HG03159 (cell line): Measurements from ENCODE around the gene BTBD9.

Experiments used
- ATAC-seq: cut with Tn5 transposase; IDR thresholded peaks from one replicate; pipeline ENCODE4 v1.9.1; 2021; ENCODE audit warnings: mild to moderate bottlenecking, moderate library complexity; ENCODE audit not compliant: unreplicated experiment

The BTBD9 gene

GRCh38 chr6:38639498-38640215 lies at the start of gene BTBD9:
TSS of gene BTBD9 (minus strand) at chr6:38639929.
- ATAC-seq: peak; percentile 77

- ATAC-seq: no peak
These were observed 48.9 kb upstream of the BTBD9 start for GRCh38 chr6:38688579-38689087.

GRCh38 chr6:38687549-38687948 lies 47.8 kb upstream of the BTBD9 start:
- ATAC-seq: no peak

GRCh38 chr6:38687043-38687353 lies 47.3 kb upstream of the BTBD9 start:
- no peak for ATAC-seq

GRCh38 chr6:38686270-38687042 lies 46.7 kb upstream of the BTBD9 start:
- ATAC-seq: no peak

GRCh38 chr6:38684904-38685303 lies 45.2 kb upstream of the BTBD9 start:
- no peak for ATAC-seq

- ATAC-seq: no peak
These were observed 44.5 kb upstream of the BTBD9 start for GRCh38 chr6:38684237-38684636.

- no peak for ATAC-seq
These were observed 42.1 kb upstream of the BTBD9 start for GRCh38 chr6:38681850-38682249.

GRCh38 chr6:38679668-38680067 lies 39.9 kb upstream of the BTBD9 start:
- no peak for ATAC-seq

GRCh38 chr6:38678178-38678760 lies 38.5 kb upstream of the BTBD9 start:
- no peak for ATAC-seq

GRCh38 chr6:38676974-38677544 lies 37.3 kb upstream of the BTBD9 start:
- ATAC-seq: no peak

GRCh38 chr6:38676236-38676973 lies 36.7 kb upstream of the BTBD9 start:
- no peak for ATAC-seq

GRCh38 chr6:38673397-38674165 lies 33.9 kb upstream of the BTBD9 start:
- no peak for ATAC-seq

- no peak for ATAC-seq
These were observed 32.2 kb upstream of the BTBD9 start for GRCh38 chr6:38671885-38672467.

- ATAC-seq: no peak
These were observed 18.9 kb upstream of the BTBD9 start for GRCh38 chr6:38658418-38659167.

GRCh38 chr6:38656896-38657295 lies 17.2 kb upstream of the BTBD9 start:
- no peak for ATAC-seq

- no peak for ATAC-seq
These were observed 14.5 kb upstream of the BTBD9 start for GRCh38 chr6:38654263-38654662.

- no peak for ATAC-seq
These were observed 11.5 kb upstream of the BTBD9 start for GRCh38 chr6:38651121-38651784.
